HCT116 (cell line): ENCODE data around the gene ACTG2. TPM values are rescaled to one million over a fixed set of nuclear protein-coding genes. Genes with fewer than 3 reads are reported as not detected.
A peak's percentile ranks its signal among the peaks of the same experiment; 100 is the strongest.

Experiments used
- ATAC-seq: fragments of 200-7000 bp; cut with Tn5 transposase; 2 replicates; pipeline ENCODE4 v1.9.1; 2020; ENCODE audit warnings: mild to moderate bottlenecking, moderate library complexity
- BruUV-seq: library from RNA; stranded (reverse); fragments of 400-500 nt; replicated peaks from 2 replicates; lab custom pipeline; 2021; lab: Mats Ljungman, UMichigan
- CTCF ChIA-PET: fragments of 300-600 bp; sonication (Branson Sonifier 250); formaldehyde crosslinking; loops from one replicate; lab custom pipeline; 2021; ENCODE audit warnings: antibody characterized with exemption; lab: Charles Lee
- POLR2A ChIA-PET: fragments of 300-600, 350-600 bp; sonication (Branson Sonifier 250); formaldehyde crosslinking; loops from one replicate; lab custom pipeline; 2021; ENCODE audit warnings: antibody characterized with exemption; lab: Charles Lee
- RAD21 ChIA-PET, 2 experiments: fragments of 300-600 bp; sonication (Branson Sonifier 250); formaldehyde crosslinking; loops; one replicate each; lab custom pipeline; 2023; ENCODE audit warnings: low total read pairs in 2 of 2; ENCODE audit not compliant: uncharacterized antibody in 2 of 2, unreplicated experiment in 2 of 2, low non-redundant PET in 1 of 2; lab: Charles Lee
- DNase-seq: peaks from one replicate; pipeline ENCODE4 v3.0.0-alpha.2; 2010; ENCODE audit warnings: low read depth, low spot score
- H2AFZ ChIP-seq: fragments of 200-600 bp; shearing (Covaris generic), sonication (generic); 2 replicates; pipeline ENCODE4 v1.6.1; 2017; ENCODE audit warnings: low read depth, mixed run types, mixed read lengths, antibody characterized with exemption, low read length; ENCODE audit not compliant: poor library complexity, severe bottlenecking
- H3K27ac ChIP-seq: 2 replicates; pipeline ENCODE4 v1.5.1; 2012; ENCODE audit warnings: low read depth, low read length
- H3K27me3 ChIP-seq: fragments of 200-600 bp; sonication (generic); 2 replicates; pipeline ENCODE4 v1.6.1; 2016; ENCODE audit warnings: mixed run types, low read length, mixed read lengths; ENCODE audit not compliant: insufficient read depth
- H3K36me3 ChIP-seq, 2 experiments: fragments of 200-500 bp in 1 of 2; fragments of 200-600 bp in 1 of 2; sonication (Bioruptor generic) in 1 of 2; sonication (generic) in 1 of 2; 2 replicates each; pipeline versions ENCODE4 v1.5.1 to v1.6.1; 2014 to 2016; ENCODE audit warnings: low read length in 2 of 2, inconsistent platforms in 1 of 2, mixed read lengths in 1 of 2, mixed run types in 1 of 2; ENCODE audit not compliant: insufficient read depth in 2 of 2, control insufficient read depth in 1 of 2
- H3K4me1 ChIP-seq, 2 experiments: fragments of 200-600 bp in 1 of 2; sonication (generic) in 1 of 2; 2 replicates each; pipeline versions ENCODE4 v1.5.1 to v1.6.1; 2012 to 2017; ENCODE audit warnings: low read length in 2 of 2, inconsistent platforms in 1 of 2, mild to moderate bottlenecking in 1 of 2, mixed read lengths in 1 of 2, mixed run types in 1 of 2, moderate library complexity in 1 of 2; ENCODE audit not compliant: insufficient read depth in 2 of 2, control insufficient read depth in 1 of 2
- H3K4me2 ChIP-seq: fragments of 200-600 bp; sonication (generic); 2 replicates; pipeline ENCODE4 v1.6.1; 2017; ENCODE audit warnings: mixed run types, low read length, mixed read lengths
- H3K4me3 ChIP-seq, 2 experiments: fragments of 200-600 bp in 1 of 2; sonication (generic) in 1 of 2; replicated peaks in 1 of 2; 2 replicates each; pipeline ENCODE4 v1.5.1; 2011 to 2016; ENCODE audit warnings: low read length in 2 of 2, control low read depth in 1 of 2, low read depth in 1 of 2, mild to moderate bottlenecking in 1 of 2, mixed read lengths in 1 of 2, mixed run types in 1 of 2
- H3K79me2 ChIP-seq: fragments of 200-600 bp; sonication (generic); 2 replicates; pipeline ENCODE4 v1.6.1; 2017; ENCODE audit warnings: mild to moderate bottlenecking, mixed run types, low read length, moderate library complexity, mixed read lengths; ENCODE audit not compliant: insufficient read depth
- H3K9ac ChIP-seq: fragments of 200-600 bp; sonication (generic); 2 replicates; pipeline ENCODE4 v1.6.1; 2016; ENCODE audit warnings: low read length, mixed read lengths
- H3K9me2 ChIP-seq: fragments of 200-600 bp; sonication (generic), shearing (Covaris generic); 2 replicates; pipeline ENCODE4 v1.6.1; 2017; ENCODE audit warnings: mixed run types, mild to moderate bottlenecking, moderate library complexity; ENCODE audit not compliant: insufficient read depth
- H3K9me3 ChIP-seq, 2 experiments: fragments of 200-500 bp in 1 of 2; fragments of 200-600 bp in 1 of 2; sonication (Bioruptor generic) in 1 of 2; sonication (generic) in 1 of 2; 2 replicates each; pipeline ENCODE4 v1.6.1; 2014 to 2017; ENCODE audit warnings: low read length in 2 of 2, mixed read lengths in 2 of 2, inconsistent platforms in 1 of 2, low read depth in 1 of 2, mild to moderate bottlenecking in 1 of 2, mixed run types in 1 of 2, moderate library complexity in 1 of 2; ENCODE audit not compliant: control insufficient read depth in 1 of 2, insufficient read depth in 1 of 2
- H4K20me1 ChIP-seq: fragments of 200-600 bp; sonication (generic), shearing (Covaris generic); 2 replicates; pipeline ENCODE4 v1.6.1; 2017; ENCODE audit warnings: mixed run types, mild to moderate bottlenecking, moderate library complexity; ENCODE audit not compliant: insufficient read depth
- CBX3 ChIP-seq: IDR thresholded peaks from 2 replicates; pipeline ENCODE4 v1.6.1; 2012; ENCODE audit warnings: low read depth
- CEBPB ChIP-seq: IDR thresholded peaks from 2 replicates; pipeline ENCODE4 v1.6.1; 2012; ENCODE audit warnings: low read depth
- CTCF ChIP-seq, 3 experiments: fragments of 200-600 bp in 1 of 3; sonication (generic) in 1 of 3; IDR thresholded peaks in 2 of 3; conservative IDR thresholded peaks in 1 of 3; 2 replicates each; pipeline ENCODE4 v1.5.1; 2012 to 2017; ENCODE audit warnings: low read depth in 2 of 3, low read length in 2 of 3, antibody characterized with exemption in 1 of 3, borderline replicate concordance in 1 of 3, control low read depth in 1 of 3, mild to moderate bottlenecking in 1 of 3, mixed read lengths in 1 of 3, mixed run types in 1 of 3, moderate library complexity in 1 of 3; ENCODE audit not compliant: insufficient read depth in 1 of 3
- EGR1 ChIP-seq: IDR thresholded peaks from 2 replicates; pipeline ENCODE4 v1.6.1; 2012; ENCODE audit warnings: low read depth
- ELF1 ChIP-seq: IDR thresholded peaks from 2 replicates; pipeline ENCODE4 v1.6.1; 2012; ENCODE audit warnings: low read depth, borderline replicate concordance
- EZH2 ChIP-seq: fragments of 200-600 bp; sonication (generic); IDR thresholded peaks from 2 replicates; pipeline ENCODE4 v1.6.1; 2017; ENCODE audit warnings: antibody characterized with exemption, mixed run types
- EZH2phosphoT487 ChIP-seq: fragments of 200-600 bp; IDR thresholded peaks from 2 replicates; pipeline ENCODE4 v1.6.1; 2018; ENCODE audit warnings: antibody characterized with exemption, borderline replicate concordance
- FOSL1 ChIP-seq: IDR thresholded peaks from 2 replicates; pipeline ENCODE4 v1.6.1; 2012; ENCODE audit warnings: low read depth
- JUND ChIP-seq: IDR thresholded peaks from 2 replicates; pipeline ENCODE4 v1.6.1; 2012
- POLR2A ChIP-seq: IDR thresholded peaks from 2 replicates; pipeline ENCODE4 v1.7.0; 2011; ENCODE audit warnings: borderline replicate concordance; ENCODE audit not compliant: insufficient read depth, insufficient read length; ENCODE audit errors: extremely low read depth
- POLR2AphosphoS5 ChIP-seq: IDR thresholded peaks from 2 replicates; pipeline ENCODE4 v1.6.1; 2011; ENCODE audit warnings: mild to moderate bottlenecking, low read depth, low read length, moderate library complexity
- RAD21 ChIP-seq: IDR thresholded peaks from 2 replicates; pipeline ENCODE4 v1.6.1; 2012; ENCODE audit warnings: low read depth, mild to moderate bottlenecking
- SIN3A ChIP-seq: IDR thresholded peaks from 2 replicates; pipeline ENCODE4 v1.6.1; 2012; ENCODE audit warnings: low read depth
- SP1 ChIP-seq: IDR thresholded peaks from 2 replicates; pipeline ENCODE4 v1.6.1; 2012; ENCODE audit warnings: low read depth
- SRF ChIP-seq: IDR thresholded peaks from 2 replicates; pipeline ENCODE4 v1.6.1; 2012; ENCODE audit warnings: low read depth
- YY1 ChIP-seq: IDR thresholded peaks from 2 replicates; pipeline ENCODE4 v1.6.1; 2011; ENCODE audit warnings: low read length, low read depth, moderate library complexity, mild to moderate bottlenecking; ENCODE audit not compliant: insufficient replicate concordance; ENCODE audit errors: extremely low read depth
- ZFX ChIP-seq: fragments of 450-650 bp; IDR thresholded peaks from 2 replicates; pipeline ENCODE4 v1.6.1; 2017
- ZNF274 ChIP-seq: fragments of 200-500 bp; sonication (Bioruptor generic); IDR thresholded peaks from 2 replicates; pipeline ENCODE4 v1.6.1; 2014; ENCODE audit warnings: mild to moderate bottlenecking, low read depth, low read length, inconsistent platforms
- intact Hi-C: fragments of 100-400 bp; cut with micrococcal nuclease; formaldehyde crosslinking; loops from 2 replicates; pipeline ENCODE4 v1.10.0; 2022
- total RNA-seq: library from RNA; stranded (reverse); gene quantifications from one replicate; pipeline ENCODE4 v1.2.1, GENCODE V29; 2021; ENCODE audit not compliant: unreplicated experiment
- TF ChIP-seq, protein P1 (sequence below): IDR thresholded peaks from 2 replicates; pipeline ENCODE4 v1.6.1; 2011; ENCODE audit warnings: mild to moderate bottlenecking, low read length, moderate library complexity; ENCODE audit not compliant: insufficient replicate concordance; ENCODE audit errors: extremely low read depth
- TF ChIP-seq, protein P2 (sequence below): IDR thresholded peaks from 2 replicates; pipeline ENCODE4 v1.6.1; 2012

ACTG2 gene
- total RNA-seq, 1 experiment from 2014 or later, result 0.89 TPM

GRCh38 chr2:73926493-73927327 is 33.9 kb downstream of the ACTG2 start, which contains the start of gene DGUOK:
DGUOK (plus strand) TSS chr2:73926880; CDS start chr2:73926911, 31 bp downstream.
- POLR2A ChIA-PET, result interaction anchor here (0.7 to 1.7 kb wide), 2 partner anchors 11 to 98 kb away, joined by 3 to 4 read pairs; partner anchors contain the start of gene STAMBP
- ATAC-seq, result peak; percentile 99
- no peak within 1 kb of the TSS for H2AFZ ChIP-seq
- intact Hi-C loops, result loop anchor here (2.0 kb wide), 1 partner anchor 56 kb away; no protein-coding TSS in a partner anchor
- H3K27ac ChIP-seq, result peak within 1 kb of the TSS; percentile 62
- peaks cover 10 to 17% of the 10 kb centered on the region in 2 experiments; a peak in 3 of 4 replicates for H3K4me1 ChIP-seq
- RAD21 ChIA-PET, result no interaction called here
- peak; percentile 99 for DNase-seq
- H3K4me3 ChIP-seq, result peak within 1 kb of the TSS; percentile 89 to 90
- peaks cover 0 to 2% of the 10 kb centered on the region in 2 experiments; a peak in 2 of 4 replicates for H3K36me3 ChIP-seq
- peak within 1 kb of the TSS; percentile 96 for H3K9ac ChIP-seq
- peak within 1 kb of the TSS; percentile 82 for H3K4me2 ChIP-seq
- peaks cover 49% of the 10 kb centered on the region for H3K79me2 ChIP-seq
- BruUV-seq, result no TSS peak
- CTCF ChIA-PET, result no interaction called here
- no peaks in the 10 kb centered on the region for H3K27me3 ChIP-seq
- peaks cover 4% of the 10 kb centered on the region; the same call in 1 of the 2 replicates for H4K20me1 ChIP-seq
- no peaks in the 10 kb centered on the region for H3K9me2 ChIP-seq
- H3K9me3 ChIP-seq, result no peaks in the 10 kb centered on the region
- TF ChIP-seq POLR2AphosphoS5 (peak; percentile 92), CEBPB (peak; percentile 76), YY1 (peak; percentile 62), CTCF (IDR thresholded peaks at IDR 0.05 in 2 of 3, conservative IDR thresholded peaks at IDR 0.05 in 1 of 3; ENCODE audit: borderline replicate concordance in 1 of 3, insufficient read depth in 1 of 3, low read depth in 2 of 3, low read length in 2 of 3) (no peak), RAD21 (no peak), CBX3 (peak; percentile 81), EZH2phosphoT487 (no peak), SP1 (peak; percentile 85), POLR2A (no peak), ZFX (peak; percentile 97), EGR1 (peak; percentile 79), SIN3A (peak; percentile 66), SRF (peak; percentile 64; the same call in 1 of the 2 replicates), ELF1 (peak; percentile 89), EZH2 (no peak), JUND (no peak), ZNF274 (no peak), FOSL1 (no peak)
- TF ChIP-seq, protein P1, sequence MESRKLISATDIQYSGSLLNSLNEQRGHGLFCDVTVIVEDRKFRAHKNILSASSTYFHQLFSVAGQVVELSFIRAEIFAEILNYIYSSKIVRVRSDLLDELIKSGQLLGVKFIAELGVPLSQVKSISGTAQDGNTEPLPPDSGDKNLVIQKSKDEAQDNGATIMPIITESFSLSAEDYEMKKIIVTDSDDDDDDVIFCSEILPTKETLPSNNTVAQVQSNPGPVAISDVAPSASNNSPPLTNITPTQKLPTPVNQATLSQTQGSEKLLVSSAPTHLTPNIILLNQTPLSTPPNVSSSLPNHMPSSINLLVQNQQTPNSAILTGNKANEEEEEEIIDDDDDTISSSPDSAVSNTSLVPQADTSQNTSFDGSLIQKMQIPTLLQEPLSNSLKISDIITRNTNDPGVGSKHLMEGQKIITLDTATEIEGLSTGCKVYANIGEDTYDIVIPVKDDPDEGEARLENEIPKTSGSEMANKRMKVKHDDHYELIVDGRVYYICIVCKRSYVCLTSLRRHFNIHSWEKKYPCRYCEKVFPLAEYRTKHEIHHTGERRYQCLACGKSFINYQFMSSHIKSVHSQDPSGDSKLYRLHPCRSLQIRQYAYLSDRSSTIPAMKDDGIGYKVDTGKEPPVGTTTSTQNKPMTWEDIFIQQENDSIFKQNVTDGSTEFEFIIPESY, result peak; percentile 96
- TF ChIP-seq, protein P2, sequence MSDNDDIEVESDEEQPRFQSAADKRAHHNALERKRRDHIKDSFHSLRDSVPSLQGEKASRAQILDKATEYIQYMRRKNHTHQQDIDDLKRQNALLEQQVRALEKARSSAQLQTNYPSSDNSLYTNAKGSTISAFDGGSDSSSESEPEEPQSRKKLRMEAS, result peak; percentile 88
